Lung microvascular endothelial cell (primary cell): ENCODE results near the gene ASPRV1. TPM values are rescaled to one million over a fixed set of nuclear protein-coding genes. Genes with fewer than 3 reads are reported as not detected.
"Not testable (repeated sequence)": the region's sequence is repeated elsewhere in the genome, so short reads cannot be mapped to it uniquely, and the experiment has no call there.

Source experiments
- DNase-seq, 2 donors: peaks; one replicate each; pipeline versions ENCODE4 v3.0.0 to v3.0.0-alpha.2; 2010; ENCODE audit warnings: low read depth in 2 of 2
- total RNA-seq: library from RNA; depleted of rRNA; stranded (reverse); fragments of >200 nt; gene quantifications from 2 replicates; pipeline ENCODE4 v1.2.1, GENCODE V29; 2014

Gene ASPRV1
- total RNA-seq, 1 donor from 2014 or later, result under 0.01 TPM

DNA sequence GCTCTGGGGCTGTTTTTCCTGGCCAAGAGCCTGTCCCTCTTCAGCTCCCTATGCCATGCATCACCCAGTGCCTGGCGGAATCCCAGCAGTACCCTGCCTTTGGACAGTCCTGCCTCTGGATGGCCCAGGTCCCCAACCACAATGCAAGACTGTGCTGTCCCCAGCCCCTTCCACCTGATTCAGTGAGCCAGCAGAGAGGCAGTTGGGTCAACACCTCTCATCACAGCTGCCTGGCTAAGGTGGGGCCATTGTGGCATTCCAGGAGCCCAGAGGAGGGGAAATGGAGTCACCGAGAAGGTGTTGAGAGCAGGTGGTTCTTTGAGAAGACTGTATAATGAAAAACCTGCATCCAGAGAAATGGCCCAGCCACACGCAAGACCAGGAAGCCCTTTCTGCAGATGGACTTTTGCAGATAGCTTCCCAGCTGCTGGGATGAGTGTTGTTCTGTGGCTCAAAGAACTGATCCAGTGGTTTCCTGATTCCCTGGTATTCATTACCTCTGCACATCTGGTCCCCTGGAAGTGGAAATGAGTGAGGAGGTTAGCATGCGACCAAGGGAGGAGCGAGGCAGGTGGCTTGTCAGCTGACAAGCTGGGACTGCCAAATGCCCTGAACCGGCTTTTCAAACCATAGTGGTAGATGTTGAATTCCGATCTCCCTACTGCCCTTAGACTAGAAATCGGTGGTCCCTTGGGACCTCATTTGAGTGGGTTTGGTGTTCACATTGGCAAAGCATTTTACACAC, 1.7 kb upstream of the ASPRV1 start:
- no peak for DNase-seq

DNA sequence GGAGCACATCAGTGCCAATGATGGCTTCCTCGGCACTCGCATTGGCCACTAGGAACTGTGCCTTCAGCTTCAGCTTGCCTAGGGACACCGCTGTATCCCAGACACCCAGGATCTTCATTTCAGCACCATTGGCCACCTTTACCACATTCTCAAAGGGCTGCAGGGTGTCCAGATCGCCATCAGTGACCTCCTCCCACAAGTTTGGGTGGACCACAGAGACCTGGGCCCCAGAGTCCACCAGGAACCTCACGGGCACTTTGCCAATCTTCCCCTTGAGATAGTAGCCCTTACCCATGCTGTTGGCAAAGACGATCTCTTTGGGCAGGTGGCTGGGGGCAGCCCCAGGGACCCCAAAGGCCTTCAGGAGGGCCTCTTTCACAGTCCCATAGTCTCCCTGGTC, 610 bp downstream of the ASPRV1 start:
- no peak for DNase-seq

DNA sequence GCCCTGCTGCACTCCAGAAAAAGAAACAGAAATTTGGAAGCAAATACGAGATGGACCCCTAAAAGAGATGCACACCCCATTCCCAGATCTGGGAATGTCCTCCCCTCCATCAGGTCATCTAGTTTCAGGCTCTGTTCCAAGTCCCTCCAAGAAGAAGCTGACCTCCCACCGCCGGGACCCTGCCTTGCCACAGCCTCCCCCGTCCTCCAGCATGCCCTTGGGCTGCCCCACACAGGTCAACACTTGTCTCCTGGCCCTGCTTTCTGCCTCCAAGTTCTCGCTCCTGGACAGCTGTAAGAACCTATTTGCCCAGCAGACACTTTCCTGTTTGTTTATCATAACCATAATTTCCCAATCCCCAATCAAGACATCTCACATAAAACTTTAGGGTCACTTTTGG, 2.0 kb downstream of the ASPRV1 start:
- no peak for DNase-seq

DNA sequence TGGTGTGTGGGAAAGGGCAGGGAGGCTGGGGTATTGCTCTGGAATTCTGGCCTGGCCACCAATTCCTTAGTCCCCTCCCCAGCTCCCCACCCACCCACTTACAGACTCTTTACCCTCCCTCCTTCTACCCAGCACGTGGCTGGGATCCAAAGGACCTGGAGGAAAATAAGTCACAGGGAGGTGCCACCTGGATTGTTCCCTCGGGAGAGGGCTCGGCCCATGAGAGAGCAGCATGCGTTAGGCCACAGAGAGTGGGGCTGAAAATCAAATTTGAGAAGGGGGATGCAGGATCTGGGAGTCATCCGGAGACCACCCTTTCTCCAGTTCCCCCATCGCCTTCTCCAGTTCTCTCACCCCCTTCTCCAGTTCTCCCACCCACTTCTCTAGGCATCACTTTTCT, 3.0 kb downstream of the ASPRV1 start:
- no peak for DNase-seq

DNA sequence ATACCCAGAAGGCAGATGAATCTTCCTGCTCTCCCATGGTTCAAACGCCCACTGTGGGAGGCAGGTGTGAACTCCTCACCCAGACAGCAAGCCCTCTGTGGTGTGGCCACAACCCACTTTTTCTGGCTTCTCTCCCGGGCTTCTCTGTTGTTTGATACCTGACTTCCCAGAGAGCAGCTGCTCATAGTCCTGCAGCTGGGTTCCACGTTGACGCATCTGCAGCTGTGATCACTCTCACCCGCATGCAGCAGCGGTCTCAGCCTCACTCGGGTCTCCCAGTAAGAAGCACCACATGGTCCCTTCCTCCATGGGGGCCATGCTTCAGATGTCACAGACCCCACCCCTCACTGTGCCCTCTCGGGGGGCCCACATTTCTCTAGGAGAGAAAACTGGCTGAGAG, 3.5 kb downstream of the ASPRV1 start:
- DNase-seq, result no peak

DNA sequence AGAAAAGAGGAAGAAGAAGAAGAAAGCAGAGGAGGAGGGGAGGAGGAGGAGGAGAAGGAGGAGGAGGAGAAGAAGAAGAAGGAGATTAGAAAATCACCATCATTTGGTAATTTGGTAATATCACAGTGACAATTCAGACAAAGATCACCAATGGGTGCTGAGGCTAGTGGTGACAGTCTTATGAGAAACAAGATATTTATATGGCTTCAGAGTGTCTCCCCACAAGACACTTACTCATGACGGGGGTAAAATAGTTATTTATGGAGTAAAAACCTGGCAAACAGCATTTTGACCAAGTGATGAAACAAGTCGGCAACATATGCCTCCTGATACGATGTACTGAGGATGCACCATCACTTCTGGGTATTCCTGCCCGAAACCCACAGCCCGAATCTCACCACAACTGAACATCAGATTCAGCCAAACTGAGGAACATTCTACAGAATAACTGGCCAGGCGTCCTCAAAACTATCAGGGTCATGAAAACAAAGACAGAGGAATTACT, 4.9 kb downstream of the ASPRV1 start:
- DNase-seq, result no peak

DNA sequence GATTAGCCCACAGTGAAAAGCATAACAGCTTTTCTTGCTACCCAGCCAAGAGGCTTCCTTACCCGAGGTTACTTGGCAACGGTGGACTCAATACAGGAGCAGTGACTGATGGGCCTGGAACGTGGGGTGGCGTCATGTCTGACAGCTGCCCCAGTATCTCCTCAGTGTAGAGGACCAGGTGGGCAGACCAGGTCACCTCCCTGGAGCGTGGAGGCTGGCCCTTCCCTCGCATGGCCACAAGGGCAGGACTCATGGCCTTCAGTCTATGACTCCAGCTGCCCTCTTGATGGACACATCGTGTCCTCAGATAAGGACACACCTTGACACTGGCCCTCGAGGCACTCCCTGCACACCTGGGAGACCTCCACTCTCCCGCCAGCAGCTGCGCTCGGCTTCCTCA, 6.4 kb downstream of the ASPRV1 start:
- no peak for DNase-seq

DNA sequence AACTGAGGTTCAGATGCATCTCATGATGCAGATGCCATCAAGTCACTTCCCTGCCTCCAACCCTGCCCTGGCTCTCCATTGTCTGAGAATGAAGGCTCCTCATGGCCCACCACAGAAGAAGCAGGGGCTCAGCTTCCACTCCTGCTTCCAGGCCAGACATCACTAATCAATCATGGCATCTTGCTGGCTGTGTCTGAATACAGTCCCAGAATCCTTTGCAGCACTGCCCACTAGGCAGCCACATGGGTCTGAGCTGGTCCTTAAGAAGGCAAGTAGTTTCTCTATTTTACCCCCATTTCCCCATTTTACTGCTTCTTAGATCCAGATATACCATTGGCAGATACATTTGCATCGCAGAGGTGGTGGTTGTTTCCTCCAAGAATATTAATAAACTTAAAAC, 7.3 kb downstream of the ASPRV1 start:
- no peak for DNase-seq

DNA sequence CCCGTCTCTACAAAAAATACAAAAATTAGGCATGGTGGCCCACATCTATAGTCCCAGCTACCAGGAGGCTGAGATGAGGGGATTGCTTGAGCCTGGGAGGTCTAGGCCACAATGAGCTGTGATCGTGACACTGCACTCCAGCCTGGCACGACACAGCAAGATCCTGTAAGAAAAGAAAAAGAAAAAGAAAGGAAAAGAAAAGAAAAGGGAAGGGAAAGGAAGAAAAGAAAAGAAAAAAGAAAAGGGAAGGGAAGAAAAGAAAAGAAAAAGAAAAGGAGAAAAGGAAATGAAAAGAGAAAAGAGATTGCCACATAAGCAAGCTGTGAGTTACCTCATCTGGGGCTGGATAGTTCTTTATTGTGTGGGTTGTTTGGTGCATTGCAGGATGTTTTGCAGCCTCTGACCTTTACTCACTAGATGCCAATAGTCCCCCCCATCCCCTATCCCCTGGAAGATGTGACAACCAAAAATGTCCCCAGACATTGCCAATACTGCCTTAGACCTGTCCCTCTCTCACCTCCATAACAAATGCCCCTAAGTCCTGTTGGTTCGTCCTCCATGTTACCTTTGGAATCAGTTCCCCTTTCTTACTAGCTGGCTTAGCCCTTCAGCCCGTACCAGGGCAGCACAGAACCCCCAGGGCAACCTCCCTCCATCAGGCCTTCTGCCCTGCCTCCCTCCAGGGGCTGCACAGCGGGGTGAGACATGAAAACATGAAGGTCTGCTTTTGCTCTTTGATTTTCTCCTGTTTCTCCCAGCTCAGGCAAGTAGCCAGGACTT, 8.9 kb downstream of the ASPRV1 start:
- DNase-seq, result no peak

DNA sequence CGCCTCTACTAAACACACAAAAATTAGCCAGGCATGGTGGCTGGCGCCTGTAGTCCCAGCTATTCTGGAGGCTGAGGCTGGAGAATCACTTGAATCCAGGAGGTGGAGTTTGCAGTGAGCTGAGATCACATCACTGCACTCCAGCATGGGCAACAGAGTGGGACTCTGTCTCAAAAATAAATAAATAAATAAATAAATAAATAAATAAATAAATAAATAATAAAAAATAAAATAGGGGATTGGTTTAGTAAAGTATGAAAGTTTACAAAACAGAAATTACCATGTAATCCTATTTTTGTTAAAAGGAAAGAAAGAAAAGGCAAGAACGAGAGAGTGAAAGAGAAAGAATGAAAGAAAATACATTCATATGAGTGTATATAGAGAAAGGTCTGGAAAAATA, 10.8 kb downstream of the ASPRV1 start:
- not testable (repeated sequence) for DNase-seq

DNA sequence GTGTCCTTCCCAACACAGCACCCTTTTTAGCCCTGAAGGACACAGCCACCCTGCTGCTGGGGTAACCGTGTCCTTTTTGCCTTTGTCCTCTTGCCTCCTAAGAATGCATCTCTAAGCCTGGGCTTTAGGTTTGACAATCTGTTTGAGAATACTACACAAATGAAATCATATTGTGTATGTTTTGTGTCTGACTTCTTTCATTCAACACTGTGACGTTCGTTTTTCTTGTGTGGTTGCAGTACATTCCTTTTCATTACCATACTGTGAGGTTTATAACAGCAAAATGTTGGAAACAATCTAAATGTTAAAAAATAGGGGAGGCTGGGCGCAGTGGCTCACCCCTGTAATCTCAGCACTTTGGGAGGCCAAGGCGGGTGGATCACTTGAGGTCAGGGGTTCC, 11.2 kb downstream of the ASPRV1 start:
- no peak for DNase-seq

DNA sequence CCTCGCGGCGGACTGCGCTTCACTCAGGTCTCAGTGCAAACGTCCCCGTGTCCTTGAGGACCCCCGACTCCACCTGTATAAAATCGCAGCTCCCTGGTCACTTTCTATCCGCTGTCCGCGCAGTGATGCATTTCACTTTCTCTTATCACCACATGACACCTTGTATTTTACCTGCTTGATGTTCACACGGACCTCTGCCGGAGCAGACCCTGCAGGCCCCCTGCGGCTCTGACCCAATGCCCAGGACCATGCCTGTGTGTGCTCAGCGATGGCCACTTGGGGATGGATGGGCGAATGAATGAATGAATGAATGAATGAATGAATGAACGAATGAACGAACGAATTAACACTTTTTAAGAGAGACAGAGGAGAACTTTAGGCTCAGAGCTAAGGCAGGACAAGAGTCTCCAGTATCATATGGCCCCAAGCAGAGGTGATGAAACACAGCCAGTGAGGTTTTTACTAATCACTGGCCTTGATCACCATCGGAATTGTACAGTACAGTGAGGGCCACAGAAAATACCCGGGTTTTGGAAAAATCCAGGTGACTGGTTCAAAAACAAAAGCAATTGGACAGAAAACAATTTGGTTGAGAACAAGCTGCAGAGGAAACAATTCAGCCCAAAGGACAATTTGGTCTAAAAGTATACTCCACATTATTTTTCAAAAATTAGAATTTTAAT, 12.3 kb downstream of the ASPRV1 start:
- no peak for DNase-seq

DNA sequence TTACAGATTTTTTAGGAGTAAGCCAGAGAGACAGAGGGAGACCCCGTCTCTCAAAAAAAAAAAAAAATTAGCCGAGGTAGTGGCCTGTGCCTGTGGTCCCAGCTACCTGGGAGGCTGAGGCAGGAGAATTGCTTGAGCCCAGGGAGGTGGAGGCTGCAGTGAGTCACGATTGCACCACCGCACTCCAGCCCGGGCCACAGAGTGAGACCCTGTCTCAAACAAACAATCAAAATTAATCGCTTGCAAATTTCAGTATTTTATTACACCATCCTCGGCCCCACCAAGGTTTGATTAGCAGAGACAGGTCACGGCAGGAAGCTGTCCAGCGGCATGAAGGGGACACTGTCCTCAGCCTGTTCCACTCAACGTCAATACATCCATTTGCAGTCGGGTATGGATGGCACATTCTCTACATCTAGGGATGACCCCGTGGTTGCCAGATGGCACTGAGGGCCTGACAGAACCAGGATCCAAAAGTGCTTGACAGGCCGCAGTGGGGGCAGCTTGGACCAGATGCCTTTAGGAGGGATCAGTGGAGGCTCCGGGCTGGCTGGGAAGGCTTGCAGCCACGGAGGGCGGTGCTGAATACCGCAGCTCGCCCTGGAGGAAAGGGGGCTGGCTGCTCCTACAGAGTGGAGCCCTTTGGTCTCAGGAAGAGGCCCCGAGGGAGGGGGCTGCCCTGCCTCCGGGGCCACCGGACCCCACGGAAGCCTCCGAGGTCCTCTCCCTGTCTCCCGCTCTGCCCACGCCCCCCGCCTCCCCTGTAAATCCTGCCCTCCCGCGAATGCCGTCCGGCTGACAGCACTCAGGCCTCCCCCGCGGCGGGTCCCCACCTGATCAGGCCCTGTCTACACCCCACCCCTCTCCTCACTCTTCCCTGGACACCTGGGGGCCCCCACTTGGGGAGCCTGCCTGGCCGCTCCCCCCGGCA, 13.1 kb downstream of the ASPRV1 start:
- no peak for DNase-seq

DNA sequence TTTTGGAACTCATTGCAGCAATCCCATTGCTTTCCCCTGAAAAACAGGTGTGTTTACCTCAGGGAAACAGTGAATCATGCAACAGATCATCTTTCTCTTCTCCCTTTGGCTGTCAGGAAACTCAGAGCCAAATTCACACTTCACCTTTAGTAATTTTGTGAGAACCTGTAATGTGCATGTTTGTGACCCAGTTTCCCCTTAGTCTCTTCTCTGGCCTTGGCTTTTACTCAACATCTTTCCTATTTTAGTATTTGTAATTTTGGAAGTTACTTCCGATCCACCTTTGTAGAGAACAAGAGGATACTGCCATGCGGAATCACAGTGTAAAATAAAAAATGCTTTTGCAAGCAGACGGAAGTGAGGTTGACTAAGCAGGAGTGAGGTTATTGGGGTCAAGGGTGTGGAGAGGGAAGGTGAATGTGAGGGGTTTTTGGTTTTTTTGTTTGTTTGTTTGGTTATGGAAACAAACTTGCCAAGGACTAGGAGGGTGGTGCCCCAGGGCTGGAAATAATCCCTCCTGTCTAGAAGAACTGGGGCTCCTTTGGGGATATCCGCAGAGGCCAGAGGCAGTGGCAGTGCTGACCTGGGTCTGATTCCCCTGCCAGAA, 14.0 kb downstream of the ASPRV1 start:
- DNase-seq, result no peak

DNA sequence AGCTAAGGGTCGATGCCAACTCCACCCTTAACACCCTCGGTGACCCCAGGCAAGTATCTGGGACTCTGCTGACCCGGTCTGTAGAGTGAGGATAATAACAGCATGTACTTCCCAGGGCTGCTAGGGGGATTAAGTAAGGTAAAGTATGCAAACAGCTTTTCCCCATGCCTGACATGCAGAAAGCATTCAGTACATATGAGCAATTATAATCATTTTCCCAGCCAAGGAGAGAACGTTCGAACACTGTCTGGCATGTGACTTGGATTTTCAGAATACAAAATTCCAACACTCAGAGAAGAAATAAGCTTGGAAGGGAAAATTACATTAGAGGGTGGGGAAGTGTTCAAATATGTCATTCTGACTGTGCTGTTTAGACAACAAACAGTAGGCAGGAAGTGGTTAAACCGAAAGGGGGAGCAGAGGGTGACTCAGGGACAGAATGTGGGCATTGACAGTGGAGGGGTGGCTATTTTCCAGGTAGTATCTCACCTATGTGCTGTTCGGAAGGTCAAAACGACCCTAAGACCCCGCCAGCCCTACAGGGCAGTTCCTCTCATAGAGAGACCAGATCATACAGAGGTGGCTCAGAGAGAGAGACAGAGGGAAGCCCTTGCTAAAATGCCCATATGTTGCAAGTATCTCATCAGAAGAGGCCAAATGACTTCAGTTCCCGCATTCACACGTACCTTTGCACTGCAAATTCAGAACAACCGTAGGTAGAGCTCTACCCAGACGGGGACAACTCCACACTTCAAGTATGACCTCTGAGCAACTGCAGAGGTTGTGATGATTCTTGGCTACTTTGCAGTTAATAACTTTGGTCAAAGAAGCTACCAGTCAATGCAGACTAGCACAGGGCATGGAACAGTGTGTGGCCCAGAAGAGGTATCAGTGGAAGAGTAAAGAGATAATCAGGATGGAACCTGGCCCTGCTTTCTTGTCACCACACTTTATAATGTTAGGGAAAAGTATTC, 14.8 kb downstream of the ASPRV1 start:
- peak; percentile 42 to 75 for DNase-seq

DNA sequence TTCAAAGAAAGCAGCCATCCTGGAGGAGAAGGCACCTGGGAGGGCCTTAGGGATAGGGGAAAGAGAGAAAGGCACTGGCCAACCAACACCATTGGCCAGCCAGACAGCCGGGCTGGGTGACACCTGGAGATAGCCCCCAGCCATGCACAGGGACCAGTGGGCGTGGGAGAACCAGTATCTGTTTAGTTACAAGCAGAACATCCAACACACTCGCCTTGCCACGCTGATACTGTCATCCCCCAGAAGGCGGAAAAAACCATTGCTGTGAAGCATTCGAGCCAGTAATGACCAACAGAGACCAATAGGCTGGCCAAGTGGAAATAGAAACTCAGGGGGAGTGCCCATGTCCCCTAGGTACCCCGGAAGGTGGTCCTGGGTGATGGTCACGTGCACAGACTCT, 15.5 kb downstream of the ASPRV1 start:
- no peak for DNase-seq

DNA sequence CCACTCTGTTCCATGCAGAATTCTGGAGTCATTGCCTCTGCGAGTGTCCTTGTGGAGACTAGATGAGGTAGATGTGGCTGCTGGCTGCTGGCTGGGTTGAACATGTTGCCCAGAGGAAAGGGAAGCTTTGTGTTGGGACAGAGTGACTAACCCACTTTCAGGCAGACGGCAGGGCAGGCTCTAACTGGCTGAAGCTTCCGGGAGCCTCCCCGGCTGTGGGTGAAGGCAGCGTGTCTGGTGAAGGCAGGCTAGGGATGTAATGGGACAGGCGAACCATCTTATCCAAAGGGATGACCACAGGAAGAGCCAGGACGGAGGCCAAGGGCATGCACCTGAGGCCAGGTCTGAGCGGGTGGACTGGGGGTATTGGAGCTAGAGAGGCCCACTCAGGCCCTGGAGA, 16.0 kb downstream of the ASPRV1 start:
- DNase-seq, result peak; percentile 15 to 78

DNA sequence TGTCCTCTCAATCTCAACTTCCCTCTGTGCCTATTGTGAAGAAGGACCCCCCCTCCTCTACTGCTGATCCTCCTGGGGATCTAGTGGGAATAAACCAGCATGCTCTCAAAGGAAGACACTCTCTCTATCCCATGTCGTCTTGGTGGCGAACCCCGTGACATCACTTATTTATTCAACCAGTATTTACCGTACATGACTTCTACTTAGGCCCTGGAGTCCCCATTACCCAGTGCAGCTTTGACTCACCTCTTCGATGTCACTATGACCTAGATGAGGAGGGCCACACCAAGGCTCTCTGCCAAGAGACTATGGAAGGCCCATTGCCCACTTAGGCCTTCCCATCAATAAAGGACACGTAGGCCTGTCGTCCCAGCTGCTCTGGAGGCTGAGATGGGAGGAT, 16.7 kb downstream of the ASPRV1 start:
- DNase-seq, result no peak

DNA sequence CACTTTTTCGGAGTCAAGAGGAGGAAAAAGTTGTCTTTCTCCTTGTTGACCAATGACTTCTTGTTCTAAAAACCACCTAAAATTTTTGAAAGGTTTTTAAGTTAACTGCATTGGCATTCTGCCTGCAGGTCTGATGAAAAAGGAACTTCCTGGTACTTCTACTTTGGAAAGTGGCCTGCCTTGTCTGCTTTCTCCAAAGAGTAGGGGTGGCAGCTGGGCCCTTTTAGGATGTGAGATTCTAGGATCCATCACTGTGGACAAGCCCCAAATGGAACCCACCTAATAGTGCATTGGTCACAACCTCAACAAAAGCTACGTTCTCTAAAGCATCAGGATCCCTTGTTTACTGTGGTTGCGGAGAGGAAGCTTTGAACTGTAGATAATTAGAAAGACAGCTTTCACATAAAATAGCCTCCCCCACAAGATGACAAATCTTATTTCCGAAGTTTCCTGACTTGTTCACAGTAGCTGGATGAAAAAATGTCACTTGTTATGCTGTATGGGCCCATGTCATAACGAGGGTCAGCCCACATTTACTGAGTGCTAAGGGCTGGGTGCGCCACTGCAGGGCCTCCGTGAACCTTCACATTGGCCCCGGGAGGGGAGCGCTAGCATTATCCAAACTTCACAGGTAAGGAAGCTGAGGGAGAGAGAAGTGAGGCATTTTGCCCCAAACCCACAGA, 17.4 kb downstream of the ASPRV1 start:
- no peak for DNase-seq
